CD14-positive monocyte (primary cell): ENCODE measurements around the gene DNAH11. TPM values are rescaled to one million over a fixed set of nuclear protein-coding genes. Genes with fewer than 3 reads are reported as not detected.

ENCODE experiments used
- DNase-seq, 3 donors: peaks; one replicate each; pipeline ENCODE4 v3.0.0-alpha.2; 2011 to 2022
- H2AFZ ChIP-seq: 2 replicates; pipeline ENCODE4 v1.6.0; 2012; ENCODE audit warnings: mild to moderate bottlenecking, low read depth, low read length, inconsistent platforms; ENCODE audit not compliant: insufficient read depth, poor library complexity, severe bottlenecking
- H3K27ac ChIP-seq, 2 donors: 1 replicate in 1 of 2; 2 replicates in 1 of 2; pipeline ENCODE4 v1.5.1; 2012 to 2013; ENCODE audit warnings: low read length in 2 of 2, control low read depth in 1 of 2, inconsistent platforms in 1 of 2, low read depth in 1 of 2, mild to moderate bottlenecking in 1 of 2
- H3K27me3 ChIP-seq, 2 donors: one replicate each; pipeline versions ENCODE4 v1.6.0 to v1.6.1; 2011 to 2013; ENCODE audit warnings: low read length in 2 of 2; ENCODE audit not compliant: control insufficient read depth in 2 of 2, insufficient read depth in 2 of 2
- H3K36me3 ChIP-seq, 2 donors: replicated peaks in 1 of 2; 1 replicate in 1 of 2; 2 replicates in 1 of 2; pipeline versions ENCODE4 v1.5.1 to v1.6.1; 2012 to 2013; ENCODE audit warnings: low read length in 2 of 2, control low read depth in 1 of 2, inconsistent platforms in 1 of 2, mild to moderate bottlenecking in 1 of 2; ENCODE audit not compliant: insufficient read depth in 2 of 2, control insufficient read depth in 1 of 2
- H3K4me1 ChIP-seq, 2 donors: 1 replicate in 1 of 2; 2 replicates in 1 of 2; pipeline versions ENCODE4 v1.5.1 to v1.6.1; 2012 to 2013; ENCODE audit warnings: low read length in 2 of 2, control low read depth in 1 of 2, inconsistent platforms in 1 of 2, mild to moderate bottlenecking in 1 of 2, moderate library complexity in 1 of 2; ENCODE audit not compliant: insufficient read depth in 2 of 2, control insufficient read depth in 1 of 2
- H3K4me2 ChIP-seq: replicated peaks from 2 replicates; pipeline ENCODE3; 2012; ENCODE audit warnings: low read length, moderate library complexity, mild to moderate bottlenecking; ENCODE audit not compliant: poor library complexity, severe bottlenecking; ENCODE audit errors: extremely low read depth
- H3K4me3 ChIP-seq, 3 experiments: fragments of 200-600 bp in 1 of 3; sonication (generic) in 1 of 3; replicated peaks in 1 of 3; 1 replicate in 2 of 3; 2 replicates in 1 of 3; pipeline ENCODE4 v1.5.1; 2011 to 2013; ENCODE audit warnings: low read length in 3 of 3, mild to moderate bottlenecking in 3 of 3, control low read depth in 2 of 3, low read depth in 2 of 3, inconsistent platforms in 1 of 3, moderate library complexity in 1 of 3
- H3K79me2 ChIP-seq: 2 replicates; pipeline ENCODE4 v1.6.0; 2012; ENCODE audit warnings: mild to moderate bottlenecking, control low read depth, inconsistent platforms, low read length, moderate library complexity; ENCODE audit not compliant: insufficient read depth
- H3K9ac ChIP-seq: 2 replicates; pipeline ENCODE4 v1.6.0; 2017; ENCODE audit warnings: low read length, mild to moderate bottlenecking; ENCODE audit not compliant: insufficient read depth, poor library complexity, severe bottlenecking
- H3K9me3 ChIP-seq, 2 donors: replicated peaks in 1 of 2; 1 replicate in 1 of 2; 2 replicates in 1 of 2; pipeline versions ENCODE4 v1.5.1 to v1.6.1; 2012 to 2013; ENCODE audit warnings: low read length in 2 of 2, control low read depth in 1 of 2; ENCODE audit not compliant: control insufficient read depth in 1 of 2, insufficient read depth in 1 of 2
- H4K20me1 ChIP-seq: 2 replicates; pipeline ENCODE4 v1.6.0; 2012; ENCODE audit warnings: mild to moderate bottlenecking, low read length, control low read depth, moderate library complexity; ENCODE audit not compliant: insufficient read depth
- H3K27ac Mint-ChIP-seq, 7 donors: one replicate each; pipeline ENCODE4 v1.8.0; 2020; ENCODE audit warnings: mild to moderate bottlenecking in 7 of 7, mixed read lengths in 7 of 7, moderate library complexity in 6 of 7, inconsistent platforms in 2 of 7
- H3K27me3 Mint-ChIP-seq, 3 donors: one replicate each; pipeline ENCODE4 v1.8.0; 2021 to 2022; ENCODE audit warnings: low read depth in 3 of 3, mild to moderate bottlenecking in 3 of 3, mixed read lengths in 3 of 3, moderate library complexity in 3 of 3, inconsistent platforms in 1 of 3
- H3K36me3 Mint-ChIP-seq, 2 donors: one replicate each; pipeline ENCODE4 v1.8.0; 2020; ENCODE audit warnings: mixed read lengths in 2 of 2, inconsistent platforms in 1 of 2, mild to moderate bottlenecking in 1 of 2
- H3K4me1 Mint-ChIP-seq: one replicate; pipeline ENCODE4 v1.8.0; 2020; ENCODE audit warnings: mild to moderate bottlenecking, mixed read lengths
- H3K4me3 Mint-ChIP-seq, 2 donors: one replicate each; pipeline ENCODE4 v1.8.0; 2020; ENCODE audit warnings: mild to moderate bottlenecking in 2 of 2, mixed read lengths in 2 of 2, moderate library complexity in 1 of 2
- H3K9me3 Mint-ChIP-seq, 7 donors: one replicate each; pipeline ENCODE4 v1.8.0; 2020 to 2022; ENCODE audit warnings: mixed read lengths in 7 of 7, mild to moderate bottlenecking in 6 of 7, moderate library complexity in 6 of 7, inconsistent platforms in 2 of 7
- CTCF ChIP-seq: fragments of 200-600 bp; IDR thresholded peaks from one replicate; pipeline ENCODE4 v1.8.0; 2022; ENCODE audit warnings: antibody characterized with exemption, mild to moderate bottlenecking
- WGBS: methylation state at CpG from one replicate; pipeline ENCODE4 v1.1.5; 2013; ENCODE audit warnings: missing lambda C conversion rate; ENCODE audit not compliant: insufficient coverage; 5-methylcytosine and 5-hydroxymethylcytosine counted together
- intact Hi-C, 2 donors: fragments of 100-400 bp; cut with micrococcal nuclease; formaldehyde crosslinking; loops; one replicate each; pipeline versions ENCODE4 v1.15.0 to v1.15.1; 2023
- polyA plus RNA-seq, 3 donors: library from polyadenylated mRNA; depleted of rRNA in 1 of 3; unstranded in 2 of 3; stranded (reverse) in 1 of 3; fragments of 300-500 nt in 2 of 3; fragments of >200 nt in 1 of 3; fragmentation: Illumina TruSeq in 2 of 3; gene quantifications; 1 replicate in 2 of 3; 2 replicates in 1 of 3; pipeline ENCODE4 v1.2.3, GENCODE V29; 2012 to 2021

The DNAH11 gene
- polyA plus RNA-seq, 3 donors, result not detected

- H3K4me3 Mint-ChIP-seq, result no peak overlapping the region
- Histone ChIP-seq H3K27me3 (no peaks in the 10 kb centered on the region), H3K4me1 (no peaks in the 10 kb centered on the region), H3K36me3 (no peaks in the 10 kb centered on the region), H3K27ac (no peak overlapping the region), H3K9ac (no peak overlapping the region), H3K4me2 (no peak overlapping the region), H2AFZ (no peak overlapping the region), H3K9me3 (no peaks in the 10 kb centered on the region), H3K4me3 (no peak overlapping the region), H3K79me2 (no peaks in the 10 kb centered on the region), H4K20me1 (no peaks in the 10 kb centered on the region)
- intact Hi-C loops, result no loop called here
- no CpG with 5 or more reads among the region's 2 CpGs for WGBS
- no peaks in the 10 kb centered on the region for H3K36me3 Mint-ChIP-seq
- no peak for DNase-seq
- H3K27ac Mint-ChIP-seq, result no peak overlapping the region
- TF ChIP-seq CTCF, result peak; percentile 27
- peaks cover 0 to 2% (median 0%) of the 10 kb centered on the region in 3 donors for H3K27me3 Mint-ChIP-seq
- H3K9me3 Mint-ChIP-seq, result peaks cover 0 to under 1% (median 0%) of the 10 kb centered on the region in 7 donors
- H3K4me1 Mint-ChIP-seq, result no peaks in the 10 kb centered on the region
Measured at GRCh38 chr7:21568762-21569161, 25.9 kb downstream of the DNAH11 start.

- Mint-ChIP-seq H3K9me3 (peaks cover 0 to 4% (median 0%) of the 10 kb centered on the region in 7 donors), H3K4me1 (peaks cover 3% of the 10 kb centered on the region), H3K36me3 (no peaks in the 10 kb centered on the region), H3K4me3 (no peak overlapping the region), H3K27me3 (peaks cover 0 to 2% (median 1%) of the 10 kb centered on the region in 3 donors), H3K27ac (no peak overlapping the region)
- no peak for TF ChIP-seq CTCF
- no peak for DNase-seq
- no peak overlapping the region for H3K4me2 ChIP-seq
- H3K27ac ChIP-seq, result no peak overlapping the region
- intact Hi-C loops, result no loop called here
- H3K27me3 ChIP-seq, result no peaks in the 10 kb centered on the region
- H2AFZ ChIP-seq, result no peak overlapping the region
- H3K4me1 ChIP-seq, result peaks cover 5 to 6% of the 10 kb centered on the region in 2 donors
- no peaks in the 10 kb centered on the region for H3K79me2 ChIP-seq
- H3K9me3 ChIP-seq, result no peaks in the 10 kb centered on the region
- no peaks in the 10 kb centered on the region for H4K20me1 ChIP-seq
- 93% methylated on average over 5 of the region's 7 CpGs for WGBS
- H3K36me3 ChIP-seq, result no peaks in the 10 kb centered on the region
- no peak overlapping the region for H3K4me3 ChIP-seq
- no peak overlapping the region for H3K9ac ChIP-seq
Measured at GRCh38 chr7:21572331-21573313, 29.8 kb downstream of the DNAH11 start.
